Suprapubic skin (tissue), 4 donors: ENCODE data around the gene ATP6V0D1.
A peak's percentile ranks its signal among the peaks of the same experiment; 100 is the strongest.

ENCODE experiments used
- EP300 ChIP-seq: sonication (generic); formaldehyde crosslinking; IDR thresholded peaks from one replicate; pipeline ENCODE4 v1.6.1; 2017; ENCODE audit warnings: antibody characterized with exemption
- POLR2A ChIP-seq, 2 donors: fragments of 450-650 bp; IDR thresholded peaks; one replicate each; pipeline ENCODE4 v1.6.1; 2017; ENCODE audit warnings: antibody characterized with exemption in 2 of 2, mild to moderate bottlenecking in 2 of 2, moderate library complexity in 2 of 2
- POLR2AphosphoS5 ChIP-seq, 3 donors: sonication (generic); formaldehyde crosslinking; IDR thresholded peaks; one replicate each; pipeline ENCODE4 v1.6.1; 2017; ENCODE audit warnings: antibody characterized with exemption in 3 of 3
- TF ChIP-seq, protein P1 (sequence below), 2 donors: fragments of 200-600 bp in 1 of 2; fragments of 450-650 bp in 1 of 2; sonication (generic) in 1 of 2; IDR thresholded peaks; one replicate each; pipeline ENCODE4 v1.5.1; 2016 to 2019; ENCODE audit warnings: antibody characterized with exemption in 2 of 2, mild to moderate bottlenecking in 1 of 2, moderate library complexity in 1 of 2

DNA sequence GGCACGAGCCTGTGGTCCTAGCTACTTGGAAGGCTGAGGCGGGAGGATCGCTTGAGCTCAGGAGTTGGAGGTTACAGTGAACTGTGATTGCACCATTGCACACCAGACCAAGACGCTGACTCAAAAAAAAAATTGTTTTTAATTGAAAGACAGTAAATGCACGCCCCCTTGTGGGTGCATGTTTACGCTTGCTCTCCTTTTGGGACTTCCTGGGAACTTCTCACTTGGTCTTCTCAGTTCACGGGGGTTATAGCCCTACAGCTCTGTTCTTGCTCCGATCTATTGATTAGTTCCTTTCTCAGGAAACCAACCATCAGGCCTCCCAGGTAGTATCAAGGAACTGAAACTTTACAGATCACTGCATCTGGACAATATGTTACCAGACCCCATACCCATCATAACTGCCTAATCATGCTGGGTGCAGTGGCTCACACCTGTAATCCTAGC, 33.4 kb upstream of the ATP6V0D1 start:
- TF ChIP-seq, protein P1, sequence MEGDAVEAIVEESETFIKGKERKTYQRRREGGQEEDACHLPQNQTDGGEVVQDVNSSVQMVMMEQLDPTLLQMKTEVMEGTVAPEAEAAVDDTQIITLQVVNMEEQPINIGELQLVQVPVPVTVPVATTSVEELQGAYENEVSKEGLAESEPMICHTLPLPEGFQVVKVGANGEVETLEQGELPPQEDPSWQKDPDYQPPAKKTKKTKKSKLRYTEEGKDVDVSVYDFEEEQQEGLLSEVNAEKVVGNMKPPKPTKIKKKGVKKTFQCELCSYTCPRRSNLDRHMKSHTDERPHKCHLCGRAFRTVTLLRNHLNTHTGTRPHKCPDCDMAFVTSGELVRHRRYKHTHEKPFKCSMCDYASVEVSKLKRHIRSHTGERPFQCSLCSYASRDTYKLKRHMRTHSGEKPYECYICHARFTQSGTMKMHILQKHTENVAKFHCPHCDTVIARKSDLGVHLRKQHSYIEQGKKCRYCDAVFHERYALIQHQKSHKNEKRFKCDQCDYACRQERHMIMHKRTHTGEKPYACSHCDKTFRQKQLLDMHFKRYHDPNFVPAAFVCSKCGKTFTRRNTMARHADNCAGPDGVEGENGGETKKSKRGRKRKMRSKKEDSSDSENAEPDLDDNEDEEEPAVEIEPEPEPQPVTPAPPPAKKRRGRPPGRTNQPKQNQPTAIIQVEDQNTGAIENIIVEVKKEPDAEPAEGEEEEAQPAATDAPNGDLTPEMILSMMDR (IDR thresholded peaks at IDR 0.05) = peak; percentile 48 to 59
- no peak for TF ChIP-seq POLR2A (IDR thresholded peaks at IDR 0.05)
- TF ChIP-seq POLR2AphosphoS5 (IDR thresholded peaks at IDR 0.05) = no peak
- TF ChIP-seq EP300 = no peak
